ENCODE results near the gene ESPN. TPM values are rescaled to one million over a fixed set of nuclear protein-coding genes. Genes with fewer than 3 reads are reported as not detected.

Gene ESPN
- total RNA-seq, 1 experiment from 2014 or later = 8.5 TPM

- peak overlapping the region; percentile 41 to 45 for H3K4me3 ChIP-seq (ENCODE audit: low read depth in 2 of 2, low read length in 2 of 2)
- no peak for DNase-seq (ENCODE audit: low read depth, low spot score)
- H3K27me3 ChIP-seq (ENCODE audit: control insufficient read depth, insufficient read depth, low read length) = no peaks in the 10 kb centered on the region
- in situ Hi-C loops (cut with HindIII; ENCODE audit: low pct_unique_long_range_greater_than_20kb, low sequenced_read_pairs) (no loop called here), intact Hi-C loops (cut with micrococcal nuclease; ENCODE audit: unreplicated experiment) (no loop called here)
- POLR2A ChIA-PET = interaction anchor here (0.6 kb wide), 1 partner anchor 184 kb away, joined by 3 read pairs; no protein-coding TSS in a partner anchor
- peaks cover 21% of the 10 kb centered on the region for H3K4me1 ChIP-seq (ENCODE audit: control insufficient read depth, insufficient read depth, low read length)
- H3K27ac ChIP-seq (ENCODE audit: low read length) = no peak overlapping the region
- BruUV-seq (replicated peaks) = no TSS peak
- CTCF ChIA-PET = interaction anchor here (0.5 to 1.8 kb wide), 3 partner anchors 17 to 213 kb away, joined by 4 to 11 read pairs (median 5); no protein-coding TSS in a partner anchor
- ATAC-seq = peak; percentile 4; the same call in 1 of the 2 replicates
- TF ChIP-seq SIN3A (IDR thresholded peaks at IDR 0.05; ENCODE audit: borderline replicate concordance, insufficient read depth, low read depth, low read length) (no peak), REST (IDR thresholded peaks at IDR 0.05; ENCODE audit: insufficient read depth in 1 of 2, low read depth in 2 of 2, low read length in 1 of 2) (no peak), POLR2AphosphoS5 (IDR thresholded peaks at IDR 0.05; ENCODE audit: low read depth, low read length) (no peak), CTCF (IDR thresholded peaks at IDR 0.05) (no peak), TCF7L2 (IDR thresholded peaks at IDR 0.05; ENCODE audit: low read depth, low read length) (no peak)
- H3K36me3 ChIP-seq (ENCODE audit: control insufficient read depth, insufficient read depth, low read length) = no peaks in the 10 kb centered on the region; the same call in 1 of the 2 replicates
- no peaks in the 10 kb centered on the region for H3K9me3 ChIP-seq (ENCODE audit: control insufficient read depth, insufficient read depth, low read depth, low read length)
These were observed 5.7 kb upstream of the ESPN start for GRCh38 chr1:6418668-6419396.

- no peaks in the 10 kb centered on the region; the same call in 1 of the 2 replicates for H3K36me3 ChIP-seq (ENCODE audit: control insufficient read depth, insufficient read depth, low read length)
- BruUV-seq (replicated peaks) = no TSS peak
- in situ Hi-C loops (cut with HindIII; ENCODE audit: low pct_unique_long_range_greater_than_20kb, low sequenced_read_pairs) = no loop called here
- peaks cover 23% of the 10 kb centered on the region for H3K4me1 ChIP-seq (ENCODE audit: control insufficient read depth, insufficient read depth, low read length)
- intact Hi-C loops (cut with micrococcal nuclease; ENCODE audit: unreplicated experiment) = no loop called here
- DNase-seq (ENCODE audit: low read depth, low spot score) = no peak
- peak; percentile 54 for ATAC-seq
- H3K27me3 ChIP-seq (ENCODE audit: control insufficient read depth, insufficient read depth, low read length) = no peaks in the 10 kb centered on the region
- no peaks in the 10 kb centered on the region for H3K9me3 ChIP-seq (ENCODE audit: control insufficient read depth, insufficient read depth, low read depth, low read length)
- TF ChIP-seq TCF7L2 (IDR thresholded peaks at IDR 0.05; ENCODE audit: low read depth, low read length) (no peak), SIN3A (IDR thresholded peaks at IDR 0.05; ENCODE audit: borderline replicate concordance, insufficient read depth, low read depth, low read length) (no peak), CTCF (IDR thresholded peaks at IDR 0.05) (no peak), REST (IDR thresholded peaks at IDR 0.05; ENCODE audit: insufficient read depth in 1 of 2, low read depth in 2 of 2, low read length in 1 of 2) (no peak), POLR2AphosphoS5 (IDR thresholded peaks at IDR 0.05; ENCODE audit: low read depth, low read length) (no peak)
- H3K27ac ChIP-seq (ENCODE audit: low read length) = no peak overlapping the region
- peak overlapping the region; percentile 41 to 45 for H3K4me3 ChIP-seq (ENCODE audit: low read depth in 2 of 2, low read length in 2 of 2)
- POLR2A ChIA-PET = interaction anchor here (0.6 kb wide), 2 partner anchors 184 to 1630 kb away, joined by 3 to 7 read pairs; no protein-coding TSS in a partner anchor
- CTCF ChIA-PET = interaction anchor here (0.5 to 1.8 kb wide), 5 partner anchors 18 to 214 kb away, joined by 3 to 11 read pairs (median 4); no protein-coding TSS in a partner anchor
These were observed 5.2 kb upstream of the ESPN start for GRCh38 chr1:6419397-6419803.

Measured in Panc1 (cell line).